Activated T-cell treated with anti-CD3 and anti-CD28 coated beads for 4 hours (primary cell): ENCODE measurements around the gene UNCX.

Experiments used
- DNase-seq: peaks from one replicate; pipeline ENCODE4 v3.0.0-alpha.2; 2020

The UNCX gene

GRCh38 chr7:1218541-1219165 is 14.0 kb upstream of the UNCX start:
- DNase-seq: no peak

GRCh38 chr7:1219498-1219897 is 13.2 kb upstream of the UNCX start:
- DNase-seq: no peak

- no peak for DNase-seq
Measured at GRCh38 chr7:1220000-1220726, 12.5 kb upstream of the UNCX start.

- no peak for DNase-seq
Measured at GRCh38 chr7:1220977-1221745, 11.5 kb upstream of the UNCX start.

- no peak for DNase-seq
Measured at GRCh38 chr7:1223196-1223981, 9.3 kb upstream of the UNCX start.

- no peak for DNase-seq
Measured at GRCh38 chr7:1224086-1224716, 8.5 kb upstream of the UNCX start.

GRCh38 chr7:1225030-1225429 is 7.6 kb upstream of the UNCX start:
- DNase-seq: no peak

GRCh38 chr7:1225441-1226185 is 7.1 kb upstream of the UNCX start:
- peak; percentile 35 for DNase-seq

GRCh38 chr7:1226186-1226901 is 6.3 kb upstream of the UNCX start:
- no peak for DNase-seq

GRCh38 chr7:1227071-1227804 is 5.4 kb upstream of the UNCX start:
- DNase-seq: no peak

GRCh38 chr7:1227814-1228544 is 4.7 kb upstream of the UNCX start:
- DNase-seq: no peak

GRCh38 chr7:1228545-1229201 is 4.0 kb upstream of the UNCX start:
- DNase-seq: no peak

- no peak for DNase-seq
Measured at GRCh38 chr7:1229202-1229947, 3.3 kb upstream of the UNCX start.

GRCh38 chr7:1229956-1230355 is 2.7 kb upstream of the UNCX start:
- no peak for DNase-seq

GRCh38 chr7:1230411-1231213 is 2.1 kb upstream of the UNCX start:
- DNase-seq: no peak

- DNase-seq: no peak
Measured at GRCh38 chr7:1231214-1232102, 1.2 kb upstream of the UNCX start.

- no peak for DNase-seq
Measured at GRCh38 chr7:1232103-1232466, 587 bp upstream of the UNCX start.
